H1 (cell line): Measurements from ENCODE around the gene PIM2. TPM values are rescaled to one million over a fixed set of nuclear protein-coding genes. Genes with fewer than 3 reads are reported as not detected.

Source experiments
- CTCF ChIA-PET: fragments of 300-600 bp; sonication (Branson Sonifier 250); formaldehyde crosslinking; loops from one replicate; lab custom pipeline; 2021; ENCODE audit not compliant: partially characterized antibody; lab: Charles Lee
- POLR2A ChIA-PET: fragments of 300-600 bp; sonication (Branson Sonifier 250); formaldehyde crosslinking; loops from one replicate; lab custom pipeline; 2021; ENCODE audit warnings: inconsistent platforms; ENCODE audit not compliant: partially characterized antibody; lab: Charles Lee
- DNase-seq, 2 experiments: peaks; one replicate each; pipeline versions ENCODE4 v3.0.0 to v3.0.0-alpha.2; 2010 to 2022; ENCODE audit warnings: low spot score in 2 of 2, low read depth in 1 of 2, mixed read lengths in 1 of 2
- FAIRE-seq: peaks from 2 replicates; lab custom pipeline; 2011; peaks lifted over from hg19 to GRCh38; lab: Jason Lieb, UNC
- H2AFZ ChIP-seq: 2 replicates; pipeline ENCODE4 v1.8.1; 2012; ENCODE audit warnings: low read length, inconsistent platforms
- H2AK5ac ChIP-seq: 2 replicates; pipeline ENCODE4 v1.6.1; 2013; ENCODE audit warnings: low read depth, low read length
- H2BK120ac ChIP-seq: replicated peaks from 2 replicates; pipeline ENCODE3; 2013; ENCODE audit warnings: low read depth, low read length, inconsistent platforms
- H2BK12ac ChIP-seq: 2 replicates; pipeline ENCODE4 v1.6.1; 2013; ENCODE audit warnings: low read depth, low read length
- H2BK15ac ChIP-seq: 2 replicates; pipeline ENCODE4 v1.6.1; 2013; ENCODE audit warnings: low read length
- H2BK20ac ChIP-seq: 2 replicates; pipeline ENCODE4 v1.6.1; 2013; ENCODE audit warnings: low read length
- H2BK5ac ChIP-seq: 2 replicates; pipeline ENCODE4 v1.6.1; 2013; ENCODE audit warnings: low read depth, low read length
- H3K14ac ChIP-seq: 2 replicates; pipeline ENCODE4 v1.6.1; 2013; ENCODE audit warnings: inconsistent platforms; ENCODE audit not compliant: insufficient read length
- H3K18ac ChIP-seq: 2 replicates; pipeline ENCODE4 v1.6.1; 2013; ENCODE audit warnings: low read length; ENCODE audit errors: extremely low read depth
- H3K23ac ChIP-seq: 2 replicates; pipeline ENCODE4 v1.6.1; 2013; ENCODE audit warnings: inconsistent platforms; ENCODE audit not compliant: insufficient read length
- H3K23me2 ChIP-seq: 2 replicates; pipeline ENCODE4 v1.6.1; 2013; ENCODE audit warnings: low read depth, low read length
- H3K27ac ChIP-seq: 2 replicates; pipeline ENCODE4 v1.6.1; 2011; ENCODE audit warnings: low read depth, low read length, inconsistent platforms
- H3K27me3 ChIP-seq, 4 experiments: replicated peaks in 1 of 4; 1 replicate in 1 of 4; 2 replicates in 3 of 4; pipeline versions ENCODE4 v1.6.1 to v1.8.1; 2011 to 2013; ENCODE audit warnings: low read length in 3 of 4, mild to moderate bottlenecking in 3 of 4, inconsistent platforms in 2 of 4, mixed read lengths in 2 of 4, moderate library complexity in 1 of 4; ENCODE audit not compliant: control insufficient read depth in 3 of 4, insufficient read depth in 3 of 4; ENCODE audit errors: extremely low read depth in 1 of 4
- H3K36me3 ChIP-seq, 4 experiments: 2 replicates each; pipeline versions ENCODE4 v1.6.1 to v1.8.1; 2011 to 2013; ENCODE audit warnings: mild to moderate bottlenecking in 4 of 4, low read length in 3 of 4, moderate library complexity in 2 of 4, control low read depth in 1 of 4, inconsistent platforms in 1 of 4; ENCODE audit not compliant: insufficient read depth in 4 of 4, control insufficient read depth in 2 of 4
- H3K4ac ChIP-seq: replicated peaks from 2 replicates; pipeline ENCODE3; 2013; ENCODE audit warnings: low read length, low read depth, mixed read lengths, inconsistent platforms; ENCODE audit not compliant: insufficient read length
- H3K4me1 ChIP-seq, 4 experiments: replicated peaks in 1 of 4; 1 replicate in 1 of 4; 2 replicates in 3 of 4; pipeline versions ENCODE4 v1.6.1 to v1.8.1; 2011 to 2013; ENCODE audit warnings: low read length in 3 of 4, inconsistent platforms in 2 of 4, mixed read lengths in 1 of 4; ENCODE audit not compliant: insufficient read depth in 4 of 4, control insufficient read depth in 3 of 4
- H3K4me2 ChIP-seq, 2 experiments: 2 replicates each; pipeline versions ENCODE4 v1.6.1 to v1.8.1; 2011 to 2013; ENCODE audit warnings: low read depth in 2 of 2, low read length in 2 of 2, control low read depth in 1 of 2, inconsistent platforms in 1 of 2, mild to moderate bottlenecking in 1 of 2; ENCODE audit not compliant: insufficient read depth in 1 of 2
- H3K4me3 ChIP-seq, 4 experiments: fragments of 200-600, 300-600 bp in 1 of 4; sonication (generic), shearing (Covaris generic), sonication (Bioruptor Twin) in 1 of 4; 2 replicates each; pipeline versions ENCODE4 v1.5.1 to v1.8.1; 2011 to 2016; ENCODE audit warnings: low read length in 4 of 4, low read depth in 3 of 4, control low read depth in 2 of 4, inconsistent platforms in 2 of 4, mild to moderate bottlenecking in 2 of 4, mixed read lengths in 1 of 4, moderate library complexity in 1 of 4; ENCODE audit not compliant: insufficient read depth in 2 of 4; ENCODE audit errors: extremely low read depth in 1 of 4
- H3K56ac ChIP-seq: replicated peaks from 2 replicates; pipeline ENCODE3; 2013; ENCODE audit warnings: low read depth, mild to moderate bottlenecking, mixed read lengths, low read length, inconsistent platforms; ENCODE audit not compliant: insufficient read length
- H3K79me1 ChIP-seq: 2 replicates; pipeline ENCODE4 v1.6.1; 2013; ENCODE audit warnings: low read depth, low read length, control low read depth
- H3K79me2 ChIP-seq, 2 experiments: 2 replicates each; pipeline versions ENCODE4 v1.6.1 to v1.8.1; 2012 to 2013; ENCODE audit warnings: low read length in 2 of 2, mild to moderate bottlenecking in 2 of 2, inconsistent platforms in 1 of 2; ENCODE audit not compliant: insufficient read depth in 2 of 2, control insufficient read depth in 1 of 2
- H3K9ac ChIP-seq, 4 experiments: replicated peaks in 1 of 4; 1 replicate in 1 of 4; 2 replicates in 3 of 4; pipeline versions ENCODE4 v1.6.1 to v1.8.1; 2011 to 2013; ENCODE audit warnings: low read depth in 3 of 4, low read length in 3 of 4, control low read depth in 2 of 4, mild to moderate bottlenecking in 2 of 4, moderate library complexity in 2 of 4, inconsistent platforms in 1 of 4; ENCODE audit errors: extremely low read depth in 1 of 4
- H3K9me3 ChIP-seq, 2 experiments: 2 replicates each; pipeline versions ENCODE4 v1.6.1 to v1.8.1; 2012 to 2013; ENCODE audit warnings: mild to moderate bottlenecking in 2 of 2, moderate library complexity in 2 of 2, control low read depth in 1 of 2, inconsistent platforms in 1 of 2, low read depth in 1 of 2, low read length in 1 of 2, mixed read lengths in 1 of 2; ENCODE audit not compliant: insufficient read depth in 2 of 2
- H4K20me1 ChIP-seq, 2 experiments: replicated peaks in 1 of 2; 2 replicates each; pipeline versions ENCODE3 to v1.8.1; 2011 to 2013; ENCODE audit warnings: inconsistent platforms in 2 of 2, low read length in 2 of 2, mild to moderate bottlenecking in 1 of 2; ENCODE audit not compliant: insufficient read depth in 2 of 2, control insufficient read depth in 1 of 2
- H4K5ac ChIP-seq: 2 replicates; pipeline ENCODE4 v1.6.1; 2013; ENCODE audit warnings: low read length, low read depth, mixed read lengths, inconsistent platforms; ENCODE audit not compliant: insufficient read length
- H4K8ac ChIP-seq: 2 replicates; pipeline ENCODE4 v1.8.0; 2013; ENCODE audit warnings: mild to moderate bottlenecking, moderate library complexity, low read length, inconsistent platforms; ENCODE audit not compliant: insufficient read depth; ENCODE audit errors: extremely low read depth
- H4K91ac ChIP-seq: replicated peaks from 2 replicates; pipeline ENCODE3; 2013; ENCODE audit warnings: low read length, mixed read lengths, inconsistent platforms; ENCODE audit not compliant: insufficient read length
- BCL11A ChIP-seq, 2 experiments: IDR thresholded peaks; one replicate each; pipeline ENCODE4 v1.6.1; 2011; ENCODE audit warnings: low read depth in 2 of 2, low read length in 2 of 2, mild to moderate bottlenecking in 2 of 2
- CTBP2 ChIP-seq: IDR thresholded peaks from 2 replicates; pipeline ENCODE4 v1.7.0; 2011; ENCODE audit warnings: borderline replicate concordance, mild to moderate bottlenecking, moderate library complexity, mixed read lengths, low read length; ENCODE audit not compliant: insufficient read depth, insufficient read length
- FOSL1 ChIP-seq: IDR thresholded peaks from 2 replicates; pipeline ENCODE4 v1.6.1; 2011; ENCODE audit warnings: mild to moderate bottlenecking, low read depth, low read length, moderate library complexity; ENCODE audit not compliant: insufficient read depth
- HDAC6 ChIP-seq: IDR thresholded peaks from one replicate; pipeline ENCODE4 v1.7.1; 2012; ENCODE audit warnings: low read depth, mild to moderate bottlenecking, inconsistent platforms, low read length, moderate library complexity
- JUN ChIP-seq: IDR thresholded peaks from 2 replicates; pipeline ENCODE4 v1.6.1; 2011; ENCODE audit warnings: low read depth, mild to moderate bottlenecking, improper control_type of control experiment, low read length
- KDM4A ChIP-seq: IDR thresholded peaks from one replicate; pipeline ENCODE4 v1.7.1; 2012; ENCODE audit warnings: low read depth, mild to moderate bottlenecking, moderate library complexity, low read length, inconsistent platforms; ENCODE audit not compliant: severe bottlenecking
- MAFK ChIP-seq: IDR thresholded peaks from 2 replicates; pipeline ENCODE4 v1.6.1; 2012; ENCODE audit warnings: low read depth, mild to moderate bottlenecking, improper control_type of control experiment, low read length
- POLR2A ChIP-seq, 2 experiments: IDR thresholded peaks; 1 replicate in 1 of 2; 2 replicates in 1 of 2; pipeline ENCODE4 v1.6.1; 2011; ENCODE audit warnings: low read depth in 2 of 2, low read length in 2 of 2, mild to moderate bottlenecking in 2 of 2; ENCODE audit errors: control extremely low read depth in 1 of 2
- POLR2AphosphoS5 ChIP-seq: IDR thresholded peaks from 2 replicates; pipeline ENCODE4 v1.6.1; 2011; ENCODE audit warnings: low read depth, low read length
- POU5F1 ChIP-seq: IDR thresholded peaks from 2 replicates; pipeline ENCODE4 v1.6.1; 2011; ENCODE audit warnings: low read depth, mild to moderate bottlenecking, low read length, moderate library complexity
- SIRT6 ChIP-seq: IDR thresholded peaks from one replicate; pipeline ENCODE4 v1.7.1; 2012; ENCODE audit warnings: low read length, inconsistent platforms
- SUZ12 ChIP-seq: fragments of 200-600 bp; sonication (generic); IDR thresholded peaks from 2 replicates; pipeline ENCODE4 v1.6.1; 2012; ENCODE audit warnings: mild to moderate bottlenecking, inconsistent platforms, low read length, moderate library complexity, mixed read lengths
- TAF1 ChIP-seq: IDR thresholded peaks from 2 replicates; pipeline ENCODE4 v1.6.1; 2011; ENCODE audit warnings: mild to moderate bottlenecking, low read depth, low read length
- WGBS, 2 experiments: shearing (Covaris generic) in 1 of 2; methylation state at CpG; one replicate each; pipeline versions ENCODE4 v1.1.6 to v1.1.7; 2013 to 2015; ENCODE audit warnings: low lambda C conversion rate in 2 of 2, mixed read lengths in 2 of 2, inconsistent platforms in 1 of 2, low coverage in 1 of 2, missing lambda C conversion rate in 1 of 2; ENCODE audit not compliant: insufficient replicate concordance in 2 of 2, insufficient coverage in 1 of 2, insufficient read length in 1 of 2; ENCODE audit errors: extremely low coverage in 1 of 2, missing lambda C conversion rate in 1 of 2; 5-methylcytosine and 5-hydroxymethylcytosine counted together
- polyA plus RNA-seq, 7 experiments: library from polyadenylated mRNA; depleted of rRNA in 3 of 7; stranded (reverse) in 5 of 7; unstranded in 2 of 7; fragments of >200 nt in 5 of 7; fragments of 200-250 nt in 2 of 7; gene quantifications; 1 replicate in 5 of 7; 2 replicates in 1 of 7; 4 replicates in 1 of 7; pipeline versions ENCODE4 v1.2.1 to v1.2.3, GENCODE V29; 2011 to 2013; ENCODE audit warnings: missing spikeins in 2 of 7, mixed read lengths in 2 of 7
- total RNA-seq: library from RNA; stranded (reverse); fragmentation: NEBNext Ultra II Directional; extraction: Animal tissue kit (Norgen Biotek cat#: 25700); gene quantifications from 2 replicates; pipeline ENCODE4 v1.2.1, GENCODE V29; 2021

Gene PIM2
- total and polyA plus RNA-seq, 2 of the 8 experiments (the other 6 are each of a cell fraction or from before 2014, with no cell fraction given) = 180 to 203 TPM

DNA sequence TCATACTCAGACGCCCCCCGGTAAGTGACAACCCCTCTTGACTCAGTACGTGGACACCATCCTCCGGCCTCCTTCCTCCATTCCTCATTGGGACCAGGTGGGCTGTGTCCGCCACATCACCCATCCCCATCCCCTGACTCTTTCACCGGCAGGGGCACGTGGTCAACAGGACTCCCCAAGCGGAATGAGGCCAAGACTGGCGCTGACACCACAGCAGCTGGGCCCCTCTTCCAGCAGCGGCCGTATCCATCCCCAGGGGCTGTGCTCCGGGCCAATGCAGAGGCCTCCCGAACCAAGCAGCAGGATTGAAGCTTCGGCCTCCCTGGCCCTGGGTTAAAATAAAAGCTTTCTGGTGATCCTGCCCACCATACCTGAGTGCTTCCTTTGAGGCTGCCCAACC, 16.0 kb downstream of the PIM2 start:
- CTCF ChIA-PET = interaction anchor here (0.6 to 1.6 kb wide), 3 partner anchors 35 to 128 kb away, joined by 3 to 4 read pairs (median 3); no protein-coding TSS in a partner anchor
- H3K56ac ChIP-seq = no peak overlapping the region

More for the DNA sequence above, 16.0 kb downstream of the PIM2 start:
- no peak overlapping the region for H3K23ac ChIP-seq
- H3K4me3 ChIP-seq = no peak overlapping the region
- no peak for DNase-seq
- no peak overlapping the region for H3K18ac ChIP-seq
- H2BK20ac ChIP-seq = no peak overlapping the region
- no peak overlapping the region for H2BK5ac ChIP-seq
- TF ChIP-seq BCL11A (IDR thresholded peaks at IDR 0.05; ENCODE audit: low read depth in 2 of 2, low read length in 2 of 2) = no peak
- TF ChIP-seq FOSL1 = no peak
- TF ChIP-seq KDM4A = no peak
- TF ChIP-seq JUN = no peak
- TF ChIP-seq POLR2A (IDR thresholded peaks at IDR 0.05; ENCODE audit: control extremely low read depth in 1 of 2, low read depth in 2 of 2, low read length in 2 of 2) = no peak
- no peak for TF ChIP-seq HDAC6
- TF ChIP-seq SIRT6 = no peak
- TF ChIP-seq CTBP2 = no peak
- TF ChIP-seq POU5F1 = no peak
- TF ChIP-seq SUZ12 = no peak
- TF ChIP-seq MAFK = no peak
- no peak for TF ChIP-seq POLR2AphosphoS5
- TF ChIP-seq TAF1 = no peak
- no peak overlapping the region for H2BK12ac ChIP-seq
- H3K14ac ChIP-seq = no peak overlapping the region
- FAIRE-seq = no peak
- no peak overlapping the region for H2BK15ac ChIP-seq
- no peak overlapping the region for H2AK5ac ChIP-seq
- peaks cover 0 to 10% of the 10 kb centered on the region in 2 experiments; a peak in 1 of 4 replicates for H3K79me2 ChIP-seq
- POLR2A ChIA-PET = interaction anchor here (0.9 to 30.9 kb wide), 9 partner anchors 9 to 251 kb away, joined by 3 to 572 read pairs (median 4); partner anchors contain the start of gene SLC35A2
- no peaks in the 10 kb centered on the region for H3K9me3 ChIP-seq
- peaks cover 6 to 33% (median 16%) of the 10 kb centered on the region in 4 experiments; a peak in 6 of 8 replicates for H3K36me3 ChIP-seq
- H3K4me2 ChIP-seq = no peak overlapping the region
- H4K8ac ChIP-seq = no peak overlapping the region
- H4K91ac ChIP-seq = no peak overlapping the region
- H4K5ac ChIP-seq = no peak overlapping the region
- no peaks in the 10 kb centered on the region for H3K27me3 ChIP-seq
- H3K4me1 ChIP-seq = peaks cover 0 to 6% (median 0%) of the 10 kb centered on the region in 4 experiments; a peak in 1 of 7 replicates
- H3K79me1 ChIP-seq = no peaks in the 10 kb centered on the region
- no peaks in the 10 kb centered on the region for H3K23me2 ChIP-seq
- no peak overlapping the region for H2AFZ ChIP-seq
- H4K20me1 ChIP-seq = peaks cover 0 to 4% of the 10 kb centered on the region in 2 experiments
- H3K9ac ChIP-seq = no peak overlapping the region
- 96% methylated on average over 13 of the region's 14 CpGs; no CpG with 5 or more reads in 1 of the 2 experiments for WGBS, 2 experiments
- no peak overlapping the region for H3K4ac ChIP-seq
- no peak overlapping the region for H2BK120ac ChIP-seq
- H3K27ac ChIP-seq = no peak overlapping the region
